Fibroblast of peridontal ligament (primary cell): ENCODE measurements around the gene PREB.

Source experiments
- DNase-seq: peaks from one replicate; pipeline ENCODE4 v3.0.0-alpha.2; 2010; ENCODE audit errors: extremely low read depth

The PREB gene

DNA sequence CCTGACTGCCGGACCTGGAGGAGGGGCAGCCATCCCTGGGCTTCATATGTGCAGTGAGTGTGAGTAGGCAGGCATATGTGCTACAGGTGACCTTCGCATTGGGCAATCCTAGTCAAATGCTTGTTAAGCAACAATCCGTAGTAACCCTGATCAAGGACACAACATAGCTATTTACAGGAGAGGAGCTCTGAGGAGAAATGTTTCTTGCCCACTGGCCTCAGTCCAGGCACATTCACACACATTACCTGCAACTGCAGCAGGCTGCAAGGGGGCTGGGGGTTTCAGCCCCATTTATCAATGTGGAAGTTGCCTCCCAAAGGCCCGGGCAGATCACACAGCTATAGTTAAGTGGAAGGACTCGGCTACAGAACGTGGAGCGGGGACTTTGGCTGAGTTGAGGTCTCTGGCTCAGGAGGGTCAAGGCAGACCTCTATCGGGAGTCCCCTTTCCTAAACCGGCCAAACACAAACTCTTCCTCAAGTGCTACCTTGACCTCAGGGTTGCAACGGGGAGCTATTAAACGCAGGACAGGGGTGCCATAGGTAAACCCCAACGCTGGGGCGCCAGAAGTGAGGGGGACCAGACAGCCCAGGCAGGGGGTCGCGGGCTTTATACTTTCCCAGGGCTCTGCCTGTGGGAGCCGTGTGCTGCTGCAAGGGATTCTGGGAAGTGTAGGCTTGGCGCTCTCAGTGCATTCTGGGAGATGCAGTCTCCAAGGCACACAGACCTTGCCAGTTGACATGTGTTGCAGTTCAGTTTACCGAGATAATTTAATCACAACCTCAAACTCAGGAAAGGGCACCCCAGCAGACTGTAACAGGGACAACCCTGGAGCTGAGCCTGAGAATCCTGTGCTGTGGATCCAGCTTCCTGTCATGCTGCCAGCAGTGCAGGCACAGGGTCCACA is 38.4 kb downstream of the PREB start:
- peak; percentile 51 for DNase-seq

GRCh38 chr2:27095427-27095744 is 39.0 kb downstream of the PREB start:
- DNase-seq, result no peak

GRCh38 chr2:27094353-27094984 is 40.0 kb downstream of the PREB start:
- no peak for DNase-seq

- no peak for DNase-seq
Observed at GRCh38 chr2:27093430-27094352, 40.7 kb downstream of the PREB start.

DNA sequence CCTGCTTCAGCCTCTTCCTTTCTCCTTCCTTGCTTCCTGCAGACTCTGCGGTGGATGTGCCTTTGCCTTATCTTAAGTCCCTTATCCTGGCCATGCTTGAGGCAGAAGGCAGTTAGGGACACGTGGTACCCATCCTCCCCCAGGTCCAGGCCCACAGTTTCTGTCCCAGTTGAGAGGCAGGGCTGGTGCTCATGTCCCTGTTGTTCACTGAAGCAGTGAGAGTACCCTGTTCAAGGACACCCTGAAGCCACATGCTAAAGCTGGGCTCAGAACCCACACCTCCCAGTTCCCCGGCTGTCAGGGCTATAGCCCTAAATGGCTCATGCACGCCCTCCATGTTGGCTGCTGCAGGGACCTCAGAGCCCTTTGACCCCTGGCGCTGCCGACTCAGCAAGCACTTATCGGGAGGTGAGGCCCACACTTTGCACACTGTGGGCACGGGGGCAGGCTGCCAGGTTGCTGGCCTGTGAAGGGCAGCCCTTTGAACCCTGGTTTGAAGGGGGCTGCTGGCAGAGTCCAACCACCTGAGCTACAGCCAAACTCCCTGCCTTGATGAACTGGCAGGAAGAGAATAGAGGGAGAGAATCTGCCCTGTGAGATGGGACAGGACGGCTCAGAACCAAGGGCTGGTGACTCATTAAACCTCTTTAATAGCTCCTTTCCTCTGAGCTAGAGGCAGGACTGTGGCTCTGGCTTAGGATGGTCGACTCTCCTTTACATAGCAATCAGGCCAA is 41.6 kb downstream of the PREB start:
- no peak for DNase-seq

- no peak for DNase-seq
Observed at GRCh38 chr2:27091746-27092695, 42.4 kb downstream of the PREB start.

GRCh38 chr2:27089111-27089954 is 45.1 kb downstream of the PREB start:
- DNase-seq, result no peak

DNA sequence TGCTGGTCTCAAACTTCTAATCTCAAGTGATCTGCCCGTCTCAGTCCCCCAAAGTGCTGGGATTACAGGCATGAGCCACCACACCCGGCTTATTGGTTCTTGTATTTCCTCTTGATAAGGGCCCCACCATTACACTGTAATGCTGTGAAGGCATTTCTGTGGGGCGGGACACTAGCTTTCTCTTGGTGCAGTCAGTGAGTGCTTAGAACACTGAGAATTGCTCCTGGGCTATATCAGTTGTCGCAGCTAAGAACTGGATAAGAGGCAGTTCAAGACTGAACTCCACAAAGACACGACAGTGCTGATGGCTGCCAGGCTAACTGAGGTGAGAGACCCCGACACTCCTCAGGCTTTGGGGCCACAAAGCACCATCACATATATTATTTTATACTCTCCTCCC is 45.8 kb downstream of the PREB start:
- DNase-seq, result no peak

- DNase-seq, result no peak
Observed at GRCh38 chr2:27087823-27088410, 46.5 kb downstream of the PREB start.

GRCh38 chr2:27086724-27087593 is 47.5 kb downstream of the PREB start, which contains the start of gene KHK:
Gene KHK (plus strand): TSS chr2:27086772. CDS start chr2:27087260, 488 bp downstream.
- no peak for DNase-seq

DNA sequence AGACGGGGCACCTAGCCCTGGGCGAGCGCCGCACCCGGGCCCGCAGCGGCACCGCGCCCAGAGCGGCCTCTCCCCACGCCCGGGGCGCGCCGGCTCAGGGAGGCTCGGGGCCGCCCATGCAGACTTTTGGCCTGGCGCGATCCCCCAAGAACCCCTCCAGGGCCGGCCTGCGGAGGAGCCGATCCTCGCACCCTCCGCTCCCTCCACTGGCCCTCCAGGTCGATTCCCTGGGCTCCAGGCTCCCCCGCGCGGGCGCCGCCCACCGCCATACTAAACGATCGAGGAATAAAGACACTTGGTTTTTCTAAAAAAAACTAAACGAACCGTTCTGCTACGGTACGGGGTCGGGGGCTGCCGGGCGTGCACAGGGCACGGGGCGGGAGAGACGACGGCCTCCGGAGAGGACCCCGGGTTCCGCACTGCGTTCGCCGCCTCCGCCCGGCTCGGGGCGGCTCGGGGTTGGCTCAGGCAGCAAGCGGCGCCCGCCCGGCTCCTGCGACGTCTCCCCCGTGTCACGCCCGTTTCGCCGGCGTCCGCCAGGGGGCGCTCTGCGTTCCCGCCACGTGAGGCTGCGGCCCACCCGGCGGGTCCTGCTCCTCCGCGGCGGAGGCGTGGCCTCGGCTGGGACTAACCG is 48.2 kb downstream of the PREB start:
- peak; percentile 82 for DNase-seq

GRCh38 chr2:27085673-27086089 is 48.8 kb downstream of the PREB start:
- DNase-seq, result peak; percentile 54

DNA sequence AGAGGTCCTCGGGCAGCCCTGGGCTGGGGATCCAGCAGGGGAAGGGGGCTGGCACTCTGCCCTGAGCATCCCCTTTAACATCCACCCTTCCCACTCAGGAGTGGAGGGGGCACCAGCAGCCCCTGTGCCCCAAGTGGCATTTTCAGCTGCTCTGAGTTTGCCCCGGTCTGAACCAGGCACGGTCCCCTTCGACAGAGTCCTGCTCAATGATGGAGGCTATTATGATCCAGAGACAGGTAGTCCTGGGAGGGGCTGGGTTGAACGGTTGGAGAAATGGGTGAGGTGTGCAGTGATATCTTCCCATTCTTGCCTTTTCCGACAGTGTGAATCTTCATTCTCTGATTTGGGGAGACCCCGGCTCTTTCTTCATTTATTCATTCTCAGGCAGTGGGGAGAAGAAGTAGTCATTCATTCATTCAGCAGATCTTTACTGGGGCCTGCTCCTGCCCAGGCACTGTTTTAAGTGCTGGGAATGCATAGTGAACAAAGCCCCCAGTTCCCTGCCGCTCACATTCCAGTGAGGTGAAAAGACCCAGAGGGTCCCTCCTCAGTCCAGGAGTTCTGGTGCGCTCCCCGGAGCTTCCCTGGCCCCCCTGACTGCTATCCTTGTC is 49.3 kb downstream of the PREB start:
- no peak for DNase-seq

DNA sequence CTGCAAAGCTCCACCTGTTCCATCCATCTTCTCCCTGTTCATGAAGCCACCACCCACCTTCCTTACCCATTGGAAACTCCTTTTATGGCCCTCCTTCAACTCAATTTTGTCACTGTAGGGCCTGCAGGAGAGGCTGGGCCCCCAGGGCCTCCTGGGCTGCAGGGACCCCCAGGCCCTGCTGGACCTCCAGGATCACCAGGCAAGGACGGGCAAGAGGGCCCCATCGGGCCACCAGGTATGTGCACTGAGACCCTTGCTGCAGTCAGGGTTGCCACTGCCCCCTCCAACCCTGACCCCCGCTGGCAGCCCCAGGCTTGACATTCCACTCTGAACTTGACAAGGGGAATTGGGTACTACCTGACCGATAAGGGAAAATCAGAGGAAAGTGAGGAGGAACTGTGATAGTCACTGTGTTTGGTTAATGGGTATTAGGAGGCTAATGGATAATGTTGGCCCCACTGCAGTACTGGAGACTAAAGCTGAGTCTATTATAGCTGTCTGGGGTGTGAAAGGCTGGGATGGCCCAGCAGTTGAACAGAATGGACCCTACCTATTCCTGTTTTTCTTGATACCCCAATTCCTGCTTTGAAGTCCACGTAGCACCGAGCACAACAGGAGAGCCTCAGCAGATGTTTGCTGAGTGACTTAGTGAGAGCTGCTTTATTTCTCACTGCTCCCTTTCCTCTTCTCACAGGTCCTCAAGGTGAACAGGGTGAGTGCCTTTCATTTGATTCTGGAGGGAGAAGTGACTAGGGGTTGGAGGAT is 50.0 kb downstream of the PREB start:
- DNase-seq, result no peak

GRCh38 chr2:27083410-27084296 is 50.8 kb downstream of the PREB start:
- no peak for DNase-seq
